ENCODE results near the gene PHLDB1.
A peak's percentile ranks its signal among the peaks of the same experiment; 100 is the strongest.
"Not testable (repeated sequence)": the region's sequence is repeated elsewhere in the genome, so short reads cannot be mapped to it uniquely, and the experiment has no call there.

Gene PHLDB1

GRCh38 chr11:118606157-118606843, 1.1 kb upstream of the PHLDB1 start:
- no peak for DNase-seq

- DNase-seq, result no peak
Measured at GRCh38 chr11:118606844-118607228, 579 bp upstream of the PHLDB1 start.

GRCh38 chr11:118608360-118609227, 1.2 kb downstream of the PHLDB1 start:
- no peak for DNase-seq

GRCh38 chr11:118609380-118610224, 2.2 kb downstream of the PHLDB1 start:
- no peak for DNase-seq

- DNase-seq, result no peak
Measured at GRCh38 chr11:118610225-118610772, 2.9 kb downstream of the PHLDB1 start.

- peak; percentile 56 to 76 for DNase-seq
Measured at GRCh38 chr11:118610773-118611432, 3.5 kb downstream of the PHLDB1 start.

GRCh38 chr11:118611433-118611795, 4.0 kb downstream of the PHLDB1 start:
- DNase-seq, result not testable (repeated sequence)

GRCh38 chr11:118612378-118612777, 5.0 kb downstream of the PHLDB1 start:
- DNase-seq, result no peak

GRCh38 chr11:118614511-118614910, 7.1 kb downstream of the PHLDB1 start:
- no peak for DNase-seq

- no peak for DNase-seq
Measured at GRCh38 chr11:118615282-118615975, 8.0 kb downstream of the PHLDB1 start.

GRCh38 chr11:118615976-118616371, 8.6 kb downstream of the PHLDB1 start:
- no peak for DNase-seq

- DNase-seq, result no peak
Measured at GRCh38 chr11:118618115-118618990, 10.9 kb downstream of the PHLDB1 start.

- no peak for DNase-seq
Measured at GRCh38 chr11:118618991-118619375, 11.6 kb downstream of the PHLDB1 start.

GRCh38 chr11:118619444-118620197, 12.2 kb downstream of the PHLDB1 start:
- peak in 1 of 2 experiments; percentile 23 for DNase-seq

- DNase-seq, result peak; percentile 66 to 81
Measured at GRCh38 chr11:118620529-118621070, 13.2 kb downstream of the PHLDB1 start.

- peak; percentile 89 to 92 for DNase-seq
Measured at GRCh38 chr11:118621071-118621783, 13.8 kb downstream of the PHLDB1 start.

GRCh38 chr11:118621784-118622375, 14.5 kb downstream of the PHLDB1 start:
- no peak for DNase-seq
